ENCODE results near the gene ZNF44. TPM values are rescaled to one million over a fixed set of nuclear protein-coding genes. Genes with fewer than 3 reads are reported as not detected.
A peak's percentile ranks its signal among the peaks of the same experiment; 100 is the strongest.
"Not testable (repeated sequence)": the region's sequence is repeated elsewhere in the genome, so short reads cannot be mapped to it uniquely, and the experiment has no call there.

ZNF44 gene
- total RNA-seq, 4 donors from 2014 or later, result 6.6 to 13.2 (median 11.0) TPM

DNA sequence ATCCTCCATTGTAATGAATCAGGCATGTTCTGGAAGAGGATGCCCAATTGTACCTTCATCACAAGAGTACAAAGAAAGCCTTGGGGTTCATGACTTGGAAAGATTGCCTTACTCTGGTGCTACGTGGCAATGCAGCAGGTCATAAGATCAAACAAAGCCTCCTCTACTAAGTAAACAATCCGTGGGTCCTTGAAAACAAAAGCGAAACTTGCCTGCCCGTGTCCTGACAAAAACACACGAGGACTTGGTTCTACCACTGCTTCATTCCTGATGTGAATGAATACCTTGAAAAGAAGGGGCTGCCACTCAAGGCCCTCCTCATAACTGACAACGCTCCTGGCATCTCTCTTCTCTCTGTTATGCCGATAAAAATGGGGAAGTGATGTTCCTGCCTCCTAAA lies 19.9 kb upstream of the ZNF44 start:
- no peak for DNase-seq (ENCODE audit: low spot score)
- no peak for TF ChIP-seq CTCF (IDR thresholded peaks at IDR 0.05)
- ATAC-seq (ENCODE audit: low FRiP score), result no peak

DNA sequence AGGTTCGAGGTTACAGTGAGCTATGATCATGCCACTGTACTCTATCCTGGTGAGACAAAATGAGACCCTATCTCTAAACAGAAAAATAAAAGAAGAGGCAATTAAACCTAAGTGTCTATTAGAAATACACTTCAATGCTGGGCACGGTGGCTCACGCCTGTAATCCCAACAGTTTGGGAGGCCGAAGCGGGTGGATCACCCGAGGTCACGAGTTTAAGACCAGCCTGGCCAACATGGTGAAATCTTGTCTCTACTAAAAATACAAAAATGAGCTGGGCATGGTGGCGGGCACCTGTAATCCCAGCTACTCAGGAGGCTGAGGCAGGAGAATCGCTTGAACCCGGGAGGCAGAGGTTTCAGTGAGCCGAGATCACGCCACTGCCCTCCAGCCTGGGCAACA lies 14.2 kb upstream of the ZNF44 start:
- DNase-seq (ENCODE audit: low spot score); ATAC-seq (ENCODE audit: low FRiP score): not testable (repeated sequence)

DNA sequence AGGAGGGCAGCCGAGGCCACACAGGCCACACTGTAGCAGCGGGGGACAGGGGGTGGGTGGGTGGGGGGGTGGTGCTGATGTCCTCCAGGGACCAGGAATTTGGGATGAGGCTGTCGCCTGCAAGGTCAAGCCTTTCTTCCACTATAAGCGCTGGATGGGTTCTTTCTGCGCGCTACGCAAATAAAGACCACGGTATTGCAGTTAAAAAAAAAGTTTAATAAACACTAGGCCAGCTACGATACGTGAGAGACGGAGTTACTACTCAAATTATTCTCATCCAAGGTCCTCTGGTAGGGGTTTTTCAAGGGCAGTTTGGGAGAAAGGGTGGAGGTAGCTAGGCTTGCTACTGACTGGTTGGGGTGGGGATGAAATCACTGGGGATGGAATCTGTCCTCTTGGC lies 508 bp upstream of the ZNF44 start:
- no peak for TF ChIP-seq CTCF (IDR thresholded peaks at IDR 0.05)
- peak; percentile 20 for ATAC-seq (ENCODE audit: low FRiP score)
- DNase-seq (ENCODE audit: low spot score), result no peak

DNA sequence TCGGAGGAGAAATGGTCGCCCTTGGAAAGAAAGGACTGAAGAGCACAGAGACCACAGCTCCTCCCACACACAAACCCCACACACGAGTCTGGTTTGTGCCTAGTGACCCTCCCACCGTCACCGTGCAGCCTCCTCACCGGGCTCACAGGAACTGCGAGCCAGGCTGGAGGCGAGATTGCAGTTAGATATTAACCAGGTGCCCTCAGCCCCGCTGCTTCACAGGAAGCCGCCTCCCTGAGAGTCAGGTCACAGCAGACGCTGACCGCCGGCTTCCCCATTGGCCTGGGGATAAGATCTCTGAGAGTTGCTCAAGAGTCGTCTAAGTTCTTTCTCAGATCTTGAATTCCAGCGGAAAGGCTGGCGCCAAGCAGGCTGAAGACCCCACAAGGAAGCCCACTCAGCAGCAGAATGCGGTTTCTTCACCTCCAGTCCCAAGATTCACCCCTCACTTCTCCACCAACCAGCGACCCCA lies 870 bp downstream of the ZNF44 start:
- no peak for TF ChIP-seq CTCF (IDR thresholded peaks at IDR 0.05)
- ATAC-seq (ENCODE audit: low FRiP score), result peak; percentile 34

DNA sequence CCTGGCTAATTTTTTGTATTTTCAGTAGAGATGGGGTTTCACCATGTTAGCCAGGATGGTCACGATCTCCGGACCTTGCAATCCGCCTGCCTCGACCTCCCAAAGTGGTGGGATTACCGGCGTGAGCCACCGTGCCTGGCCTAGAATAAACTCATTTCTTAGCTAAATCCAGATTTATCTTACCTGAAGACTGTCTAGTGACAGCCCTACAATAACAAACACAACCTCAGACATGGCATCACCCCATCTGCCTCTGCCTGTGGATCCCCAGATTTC lies 5.0 kb downstream of the ZNF44 start:
- ATAC-seq (ENCODE audit: low FRiP score) (no peak), DNase-seq (ENCODE audit: low spot score) (no peak)
- TF ChIP-seq CTCF (IDR thresholded peaks at IDR 0.05), result no peak

More for the DNA sequence above, 870 bp downstream of the ZNF44 start:
- peak; percentile 34 for DNase-seq (ENCODE audit: low spot score)

GRCh38 chr19:12287958-12288500 lies 6.7 kb downstream of the ZNF44 start:
- no peak for TF ChIP-seq CTCF (IDR thresholded peaks at IDR 0.05)
- ATAC-seq (ENCODE audit: low FRiP score) (no peak), DNase-seq (ENCODE audit: low spot score) (no peak)

DNA sequence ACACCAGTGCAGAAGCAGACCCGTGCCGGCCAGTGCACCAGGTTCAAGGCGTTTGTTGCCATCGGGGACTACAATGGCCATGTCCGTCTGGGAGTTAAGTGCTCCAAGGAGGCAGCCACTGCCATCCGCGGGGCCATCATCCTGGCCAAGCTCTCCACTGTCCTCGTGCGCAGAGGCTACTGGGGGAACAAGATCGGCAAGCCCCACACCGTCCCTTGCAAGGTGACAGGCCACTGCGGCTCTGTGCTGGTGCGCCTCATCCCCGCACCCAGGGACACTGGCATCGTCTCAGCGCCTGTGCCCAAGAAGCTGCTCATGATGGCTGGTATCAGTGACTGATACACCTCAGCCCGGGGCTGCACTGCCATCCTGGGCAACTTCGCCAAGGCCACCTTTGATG lies 10.1 kb downstream of the ZNF44 start:
- ATAC-seq (ENCODE audit: low FRiP score), result no peak
- no peak for TF ChIP-seq CTCF (IDR thresholded peaks at IDR 0.05)
- no peak for DNase-seq (ENCODE audit: low spot score)

DNA sequence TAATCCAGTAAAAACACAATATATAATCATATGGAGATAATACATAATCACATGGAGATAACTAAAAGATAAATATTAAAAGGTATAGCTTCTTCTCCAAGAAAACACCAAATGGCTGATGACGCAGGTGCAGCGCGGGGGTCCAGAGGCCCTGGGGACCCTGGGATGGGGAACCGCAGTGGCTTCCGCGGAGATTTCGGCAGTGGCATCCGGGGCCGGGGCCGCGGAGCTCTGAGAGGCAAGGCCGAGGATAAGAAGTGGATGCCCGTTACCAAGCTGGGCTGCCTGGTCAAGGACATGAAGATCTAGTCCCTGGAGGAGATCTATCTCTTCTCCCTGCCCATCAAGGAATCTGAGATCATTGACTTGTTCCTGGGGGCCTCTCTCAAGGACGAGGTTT lies 10.5 kb downstream of the ZNF44 start:
- DNase-seq (ENCODE audit: low spot score) (no peak), ATAC-seq (ENCODE audit: low FRiP score) (no peak)
- no peak for TF ChIP-seq CTCF (IDR thresholded peaks at IDR 0.05)
